ENCODE results near the gene SPACA6.
"Not testable (repeated sequence)": the region's sequence is repeated elsewhere in the genome, so short reads cannot be mapped to it uniquely, and the experiment has no call there.

- not testable (repeated sequence) for TF ChIP-seq CTCF (conservative IDR thresholded peaks at IDR 0.05 in 1 of 2, IDR thresholded peaks at IDR 0.05 in 1 of 2; ENCODE audit: extremely low read depth in 1 of 2, insufficient read depth in 1 of 2, low read depth in 1 of 2, low read length in 2 of 2); EZH2 (IDR thresholded peaks at IDR 0.05; ENCODE audit: borderline replicate concordance, low read length)
Measured at GRCh38 chr19:51646730-51647129, 46.4 kb upstream of the SPACA6 start, which contains the start of gene SIGLEC14.
